SU-DHL-6 (cell line): ENCODE results near the gene ZFAND3.

Experiments used
- CTCF ChIP-seq: fragments of 200-600 bp; sonication (generic); IDR thresholded peaks from one replicate; pipeline ENCODE4 v1.5.1; 2017; ENCODE audit warnings: antibody characterized with exemption, mild to moderate bottlenecking, low read length, moderate library complexity; ENCODE audit not compliant: insufficient read depth, poor library complexity, severe bottlenecking
- EZH2phosphoT487 ChIP-seq: fragments of 200-600 bp; sonication (generic), shearing (Covaris generic); conservative IDR thresholded peaks from 2 replicates; pipeline ENCODE4 v1.6.1; 2018; ENCODE audit warnings: mild to moderate bottlenecking, antibody characterized with exemption, low read length, moderate library complexity, mixed read lengths

- TF ChIP-seq CTCF = no peak
- no peak for TF ChIP-seq EZH2phosphoT487
Measured at GRCh38 chr6:38022688-38023087, 203.2 kb downstream of the ZFAND3 start.
